Caco-2 (cell line): ENCODE data around the gene SMG7. TPM values are rescaled to one million over a fixed set of nuclear protein-coding genes. Genes with fewer than 3 reads are reported as not detected.

Experiments used
- BruUV-seq: library from RNA; stranded (reverse); fragments of 400-500 nt; replicated peaks from 2 replicates; lab custom pipeline; 2021; lab: Mats Ljungman, UMichigan
- CTCF ChIA-PET: fragments of 300-600 bp; sonication (Branson Sonifier 250); formaldehyde crosslinking; loops from one replicate; lab custom pipeline; 2022; ENCODE audit warnings: antibody characterized with exemption; lab: Charles Lee
- POLR2A ChIA-PET: fragments of 300-600 bp; sonication (Branson Sonifier 250); formaldehyde crosslinking; loops from one replicate; lab custom pipeline; 2022; ENCODE audit warnings: antibody characterized with exemption; lab: Charles Lee
- DNase-seq, 2 experiments: peaks; one replicate each; pipeline versions ENCODE4 v3.0.0 to v3.0.0-alpha.2; 2020 to 2022
- H3K27me3 ChIP-seq: replicated peaks from 2 replicates; pipeline ENCODE4 v1.6.0; 2011; ENCODE audit warnings: low read length; ENCODE audit not compliant: control insufficient read depth, insufficient read depth
- H3K36me3 ChIP-seq: 2 replicates; pipeline ENCODE4 v1.5.1; 2011; ENCODE audit warnings: low read length; ENCODE audit not compliant: control insufficient read depth, insufficient read depth
- H3K4me1 ChIP-seq: fragments of 250-450 bp; sonication (Bioruptor Pico); 2 replicates; pipeline ENCODE4 v1.5.1; 2020; ENCODE audit warnings: mild to moderate bottlenecking
- H3K4me3 ChIP-seq: 2 replicates; pipeline ENCODE4 v1.5.1; 2011; ENCODE audit warnings: low read depth, mild to moderate bottlenecking, control low read depth, low read length
- H3K9me3 ChIP-seq: fragments of 250-450 bp; sonication (Bioruptor Pico); 2 replicates; pipeline ENCODE4 v1.5.1; 2020; ENCODE audit warnings: mild to moderate bottlenecking, moderate library complexity
- H3K27ac Mint-ChIP-seq: one replicate; pipeline ENCODE4 v1.8.0; 2022; ENCODE audit warnings: mixed read lengths; ENCODE audit not compliant: unreplicated experiment
- H3K27me3 Mint-ChIP-seq: one replicate; pipeline ENCODE4 v1.8.0; 2022; ENCODE audit warnings: mixed read lengths; ENCODE audit not compliant: insufficient read depth, unreplicated experiment
- H3K36me3 Mint-ChIP-seq: one replicate; pipeline ENCODE4 v1.8.0; 2022; ENCODE audit warnings: mild to moderate bottlenecking, mixed read lengths; ENCODE audit not compliant: insufficient read depth, unreplicated experiment
- H3K4me1 Mint-ChIP-seq: one replicate; pipeline ENCODE4 v1.8.0; 2022; ENCODE audit warnings: low read depth, mixed read lengths; ENCODE audit not compliant: unreplicated experiment
- H3K4me3 Mint-ChIP-seq: one replicate; pipeline ENCODE4 v1.8.0; 2022; ENCODE audit warnings: mild to moderate bottlenecking, moderate library complexity, mixed read lengths; ENCODE audit not compliant: unreplicated experiment
- H3K9me3 Mint-ChIP-seq: one replicate; pipeline ENCODE4 v1.8.0; 2022; ENCODE audit warnings: mixed read lengths; ENCODE audit not compliant: unreplicated experiment
- intact Hi-C: fragments of 100-400 bp; cut with micrococcal nuclease; formaldehyde crosslinking; loops from one replicate; pipeline ENCODE4 v1.10.0; 2022; ENCODE audit not compliant: unreplicated experiment
- total RNA-seq: library from RNA; stranded (reverse); gene quantifications from 2 replicates; pipeline ENCODE4 v1.2.3, GENCODE V29; 2022
- TF ChIP-seq, protein P1 (sequence below), 2 experiments: fragments of 200-600 bp in 1 of 2; IDR thresholded peaks; 1 replicate in 1 of 2; 2 replicates in 1 of 2; pipeline versions ENCODE4 v1.5.1 to v1.8.0; 2011 to 2022; ENCODE audit warnings: antibody characterized with exemption in 1 of 2, control low read depth in 1 of 2, inconsistent platforms in 1 of 2, low read depth in 1 of 2, low read length in 1 of 2, mild to moderate bottlenecking in 1 of 2, moderate library complexity in 1 of 2; ENCODE audit not compliant: insufficient read depth in 1 of 2, severe bottlenecking in 1 of 2, unreplicated experiment in 1 of 2

SMG7 gene
- total RNA-seq, 1 experiment from 2014 or later, result 57.8 TPM

- no peaks in the 10 kb centered on the region for H3K36me3 Mint-ChIP-seq
- CTCF ChIA-PET, result no interaction called here
- DNase-seq, result no peak
- TF ChIP-seq, protein P1, sequence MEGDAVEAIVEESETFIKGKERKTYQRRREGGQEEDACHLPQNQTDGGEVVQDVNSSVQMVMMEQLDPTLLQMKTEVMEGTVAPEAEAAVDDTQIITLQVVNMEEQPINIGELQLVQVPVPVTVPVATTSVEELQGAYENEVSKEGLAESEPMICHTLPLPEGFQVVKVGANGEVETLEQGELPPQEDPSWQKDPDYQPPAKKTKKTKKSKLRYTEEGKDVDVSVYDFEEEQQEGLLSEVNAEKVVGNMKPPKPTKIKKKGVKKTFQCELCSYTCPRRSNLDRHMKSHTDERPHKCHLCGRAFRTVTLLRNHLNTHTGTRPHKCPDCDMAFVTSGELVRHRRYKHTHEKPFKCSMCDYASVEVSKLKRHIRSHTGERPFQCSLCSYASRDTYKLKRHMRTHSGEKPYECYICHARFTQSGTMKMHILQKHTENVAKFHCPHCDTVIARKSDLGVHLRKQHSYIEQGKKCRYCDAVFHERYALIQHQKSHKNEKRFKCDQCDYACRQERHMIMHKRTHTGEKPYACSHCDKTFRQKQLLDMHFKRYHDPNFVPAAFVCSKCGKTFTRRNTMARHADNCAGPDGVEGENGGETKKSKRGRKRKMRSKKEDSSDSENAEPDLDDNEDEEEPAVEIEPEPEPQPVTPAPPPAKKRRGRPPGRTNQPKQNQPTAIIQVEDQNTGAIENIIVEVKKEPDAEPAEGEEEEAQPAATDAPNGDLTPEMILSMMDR (IDR thresholded peaks at IDR 0.05; ENCODE audit: insufficient read depth in 1 of 2, low read depth in 1 of 2, low read length in 1 of 2, severe bottlenecking in 1 of 2, unreplicated experiment in 1 of 2), result no peak
- Histone ChIP-seq H3K4me3 (no peak overlapping the region), H3K9me3 (no peaks in the 10 kb centered on the region), H3K4me1 (no peaks in the 10 kb centered on the region), H3K27me3 (no peaks in the 10 kb centered on the region), H3K36me3 (no peaks in the 10 kb centered on the region)
- peaks cover 6% of the 10 kb centered on the region for H3K4me1 Mint-ChIP-seq
- H3K27ac Mint-ChIP-seq, result no peak overlapping the region
- POLR2A ChIA-PET, result no interaction called here
- H3K9me3 Mint-ChIP-seq, result no peaks in the 10 kb centered on the region
- no TSS peak for BruUV-seq
- no peak overlapping the region for H3K4me3 Mint-ChIP-seq
- H3K27me3 Mint-ChIP-seq, result no peaks in the 10 kb centered on the region
- intact Hi-C loops, result no loop called here
Measured at GRCh38 chr1:183497218-183497617, 24.9 kb downstream of the SMG7 start.

GRCh38 chr1:183498342-183498991 lies 26.2 kb downstream of the SMG7 start:
- H3K4me1 ChIP-seq, result no peaks in the 10 kb centered on the region
- POLR2A ChIA-PET, result no interaction called here
- H3K36me3 ChIP-seq, result no peaks in the 10 kb centered on the region
- no TSS peak for BruUV-seq
- Mint-ChIP-seq H3K9me3 (no peaks in the 10 kb centered on the region), H3K4me3 (no peak overlapping the region), H3K36me3 (no peaks in the 10 kb centered on the region), H3K27ac (no peak overlapping the region), H3K27me3 (no peaks in the 10 kb centered on the region), H3K4me1 (peaks cover 4% of the 10 kb centered on the region)
- no peaks in the 10 kb centered on the region for H3K27me3 ChIP-seq
- no peaks in the 10 kb centered on the region for H3K9me3 ChIP-seq
- TF ChIP-seq, protein P1 (IDR thresholded peaks at IDR 0.05; ENCODE audit: insufficient read depth in 1 of 2, low read depth in 1 of 2, low read length in 1 of 2, severe bottlenecking in 1 of 2, unreplicated experiment in 1 of 2), result no peak
- no peak for DNase-seq
- intact Hi-C loops, result no loop called here
- CTCF ChIA-PET, result no interaction called here
- H3K4me3 ChIP-seq, result no peak overlapping the region

GRCh38 chr1:183505454-183506089 lies 33.3 kb downstream of the SMG7 start:
- Histone ChIP-seq H3K27me3 (no peaks in the 10 kb centered on the region), H3K36me3 (no peaks in the 10 kb centered on the region), H3K9me3 (no peaks in the 10 kb centered on the region), H3K4me1 (0 out of 2 replicates have a peak, but pooled peaks cover 3% of the 10 kb centered on the region), H3K4me3 (no peak overlapping the region)
- no peak for DNase-seq
- Mint-ChIP-seq H3K4me1 (no peaks in the 10 kb centered on the region), H3K4me3 (no peak overlapping the region), H3K27ac (no peak overlapping the region), H3K9me3 (no peaks in the 10 kb centered on the region), H3K36me3 (no peaks in the 10 kb centered on the region), H3K27me3 (no peaks in the 10 kb centered on the region)
- TF ChIP-seq, protein P1 (IDR thresholded peaks at IDR 0.05; ENCODE audit: insufficient read depth in 1 of 2, low read depth in 1 of 2, low read length in 1 of 2, severe bottlenecking in 1 of 2, unreplicated experiment in 1 of 2), result no peak
- ChIA-PET POLR2A (no interaction called here), CTCF (no interaction called here)
- intact Hi-C loops, result no loop called here
- BruUV-seq, result no TSS peak
